Nephron (organoid): Measurements from ENCODE around the gene RIC1.

Experiments used
- H3K27ac Mint-ChIP-seq, 3 experiments: 2 replicates each; pipeline ENCODE4 v1.8.0; 2020; ENCODE audit warnings: mixed read lengths in 3 of 3, mild to moderate bottlenecking in 2 of 3, moderate library complexity in 1 of 3
- H3K27me3 Mint-ChIP-seq: 2 replicates; pipeline ENCODE4 v1.8.0; 2021; ENCODE audit warnings: low read depth, mild to moderate bottlenecking, moderate library complexity, mixed read lengths
- H3K36me3 Mint-ChIP-seq: 2 replicates; pipeline ENCODE4 v1.8.0; 2020; ENCODE audit warnings: low read depth, mixed read lengths
- H3K4me1 Mint-ChIP-seq: 2 replicates; pipeline ENCODE4 v1.8.0; 2020; ENCODE audit warnings: mixed read lengths
- H3K4me3 Mint-ChIP-seq, 3 experiments: 2 replicates each; pipeline ENCODE4 v1.8.0; 2020; ENCODE audit warnings: mild to moderate bottlenecking in 3 of 3, mixed read lengths in 3 of 3, moderate library complexity in 2 of 3
- H3K9me3 Mint-ChIP-seq: 2 replicates; pipeline ENCODE4 v1.8.0; 2020; ENCODE audit warnings: mixed read lengths
- CTCF ChIP-seq, 3 experiments: fragments of 200-600 bp; sonication (generic); IDR thresholded peaks; one replicate each; pipeline ENCODE4 v1.5.0; 2021; ENCODE audit warnings: antibody characterized with exemption in 3 of 3; ENCODE audit not compliant: unreplicated experiment in 3 of 3

RIC1 gene

GRCh38 chr9:5743109-5743508, 114.2 kb downstream of the RIC1 start:
- TF ChIP-seq CTCF (IDR thresholded peaks at IDR 0.05; ENCODE audit: unreplicated experiment in 3 of 3): no peak
- peaks cover 71% of the 10 kb centered on the region for H3K36me3 Mint-ChIP-seq
- no peaks in the 10 kb centered on the region for H3K27me3 Mint-ChIP-seq
- H3K4me1 Mint-ChIP-seq: peaks cover 15% of the 10 kb centered on the region
- H3K4me3 Mint-ChIP-seq: no peak overlapping the region
- peaks cover 8% of the 10 kb centered on the region for H3K9me3 Mint-ChIP-seq
- H3K27ac Mint-ChIP-seq: no peak overlapping the region

DNA sequence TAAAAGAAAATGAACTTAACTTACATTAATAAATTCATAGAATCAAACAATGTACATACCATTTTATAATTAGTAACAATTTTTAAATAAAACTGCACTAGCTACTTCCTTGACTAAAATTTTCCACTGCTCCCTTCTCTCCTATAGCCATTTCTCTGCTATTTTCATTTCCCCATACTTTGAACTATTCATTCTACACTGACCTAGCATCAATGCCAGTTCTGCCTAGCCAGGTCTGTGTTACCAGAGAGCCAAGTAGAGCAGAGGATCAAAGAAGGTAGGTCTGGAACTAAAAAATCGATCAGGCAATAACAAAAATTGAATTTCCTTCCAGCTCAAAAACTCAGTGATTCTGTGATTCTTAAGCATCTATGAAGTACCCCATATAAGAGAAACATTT, 119.5 kb downstream of the RIC1 start:
- Mint-ChIP-seq H3K4me1 (no peaks in the 10 kb centered on the region), H3K9me3 (no peaks in the 10 kb centered on the region), H3K27ac (no peak overlapping the region), H3K36me3 (peaks cover 61% of the 10 kb centered on the region), H3K4me3 (no peak overlapping the region), H3K27me3 (no peaks in the 10 kb centered on the region)
- no peak for TF ChIP-seq CTCF (IDR thresholded peaks at IDR 0.05; ENCODE audit: unreplicated experiment in 3 of 3)

DNA sequence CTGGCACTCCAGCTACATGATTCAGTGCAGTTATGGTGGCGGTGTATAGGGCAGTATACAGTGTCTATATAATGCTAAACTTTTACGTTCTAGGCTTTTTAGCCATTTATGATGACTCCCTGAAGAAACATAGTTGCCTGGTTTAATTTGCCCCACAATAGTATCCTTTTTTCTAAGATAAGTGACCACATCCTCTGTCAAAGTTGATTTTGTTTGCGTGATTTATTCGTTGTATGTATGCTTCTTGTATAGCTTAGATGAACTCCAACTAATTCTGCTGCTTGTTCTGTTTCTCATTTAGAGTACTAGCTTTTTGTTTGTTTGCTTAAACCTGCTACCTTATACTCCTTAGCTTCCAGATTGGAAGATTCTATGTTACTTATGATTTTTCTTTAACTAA, 120.4 kb downstream of the RIC1 start:
- no peak for TF ChIP-seq CTCF (IDR thresholded peaks at IDR 0.05; ENCODE audit: unreplicated experiment in 3 of 3)
- Mint-ChIP-seq H3K4me1 (no peaks in the 10 kb centered on the region), H3K27ac (no peak overlapping the region), H3K36me3 (peaks cover 60% of the 10 kb centered on the region), H3K9me3 (no peaks in the 10 kb centered on the region), H3K27me3 (no peaks in the 10 kb centered on the region), H3K4me3 (no peak overlapping the region)

DNA sequence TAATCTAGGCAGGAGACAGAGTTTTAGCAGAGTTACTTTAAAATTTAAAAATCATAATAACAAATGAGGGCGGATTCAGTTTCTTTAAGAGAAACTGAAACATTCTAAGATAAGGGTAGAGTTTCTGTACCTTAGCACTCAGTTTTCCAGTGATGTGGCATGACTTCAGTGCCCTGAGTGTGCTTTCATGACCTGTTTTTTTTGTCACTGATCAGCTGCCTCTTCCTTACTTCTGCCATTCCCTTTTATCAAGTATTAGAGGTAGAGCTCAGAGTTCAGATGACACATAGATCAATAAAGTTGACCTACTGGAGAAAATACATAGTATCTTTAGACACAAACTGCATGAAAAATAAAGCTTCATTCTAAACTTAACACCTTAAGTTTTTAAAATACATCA, 121.7 kb downstream of the RIC1 start:
- Mint-ChIP-seq H3K27me3 (no peaks in the 10 kb centered on the region), H3K36me3 (peaks cover 50% of the 10 kb centered on the region), H3K4me3 (no peak overlapping the region), H3K27ac (no peak overlapping the region), H3K9me3 (no peaks in the 10 kb centered on the region), H3K4me1 (no peaks in the 10 kb centered on the region)
- TF ChIP-seq CTCF (IDR thresholded peaks at IDR 0.05; ENCODE audit: unreplicated experiment in 3 of 3): no peak

GRCh38 chr9:5756633-5757032, 127.7 kb downstream of the RIC1 start:
- Mint-ChIP-seq H3K4me1 (no peaks in the 10 kb centered on the region), H3K36me3 (peaks cover 52% of the 10 kb centered on the region), H3K27me3 (no peaks in the 10 kb centered on the region), H3K4me3 (no peak overlapping the region), H3K9me3 (no peaks in the 10 kb centered on the region), H3K27ac (no peak overlapping the region)
- TF ChIP-seq CTCF (IDR thresholded peaks at IDR 0.05; ENCODE audit: unreplicated experiment in 3 of 3): no peak

DNA sequence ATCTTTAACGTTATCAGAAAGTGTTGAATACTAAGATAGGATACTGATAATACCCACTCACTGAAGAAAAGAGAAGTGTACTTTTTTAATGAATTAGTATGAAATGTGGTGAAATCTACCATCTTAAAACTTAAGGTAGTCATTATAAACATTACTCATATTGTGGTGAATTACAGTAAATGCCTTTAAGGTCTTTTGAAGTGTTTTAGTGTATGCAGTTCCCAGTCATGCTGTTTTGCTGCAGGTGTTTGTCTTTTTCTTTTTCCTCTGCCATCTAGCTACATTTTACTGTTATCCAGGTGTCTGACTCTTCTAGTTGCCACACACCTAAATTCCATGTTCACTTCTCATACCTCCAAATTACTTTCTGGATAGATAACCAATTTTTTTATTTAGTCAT, 131.4 kb downstream of the RIC1 start:
- Mint-ChIP-seq H3K27ac (no peak overlapping the region), H3K4me3 (no peak overlapping the region), H3K27me3 (no peaks in the 10 kb centered on the region), H3K4me1 (peaks cover 5% of the 10 kb centered on the region), H3K36me3 (peaks cover 71% of the 10 kb centered on the region), H3K9me3 (no peaks in the 10 kb centered on the region)
- TF ChIP-seq CTCF (IDR thresholded peaks at IDR 0.05; ENCODE audit: unreplicated experiment in 3 of 3): no peak
